SIG-M5 (cell line): ENCODE results near the gene RHOU.
"Not testable (repeated sequence)": the region's sequence is repeated elsewhere in the genome, so short reads cannot be mapped to it uniquely, and the experiment has no call there.

ENCODE experiments used
- DNase-seq: peaks from one replicate; lab custom pipeline; 2025; lab: John Stamatoyannopoulos, UW

The RHOU gene

DNA sequence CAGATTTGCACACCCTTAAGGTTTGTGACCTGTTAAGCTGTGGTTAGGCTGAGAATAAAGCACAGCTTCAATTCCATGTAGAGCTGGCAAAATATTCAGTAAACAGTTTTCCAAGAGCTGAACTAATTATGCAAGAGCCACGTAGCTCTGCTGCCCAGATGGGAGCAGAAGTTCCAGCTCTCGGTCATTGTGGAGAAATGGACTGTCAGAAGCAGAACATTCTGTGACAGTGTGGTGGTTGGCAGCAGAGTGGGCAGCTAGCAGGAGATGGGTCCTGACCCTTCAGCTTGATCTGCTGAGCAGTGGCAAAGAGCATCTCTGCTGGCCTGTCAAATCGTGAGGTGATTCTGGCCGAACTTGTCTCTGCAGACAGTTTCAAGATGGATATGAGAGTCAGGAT, 23.2 kb downstream of the RHOU start:
- no peak for DNase-seq

- DNase-seq = no peak
Observed at GRCh38 chr1:228760979-228761378, 25.7 kb downstream of the RHOU start.

DNA sequence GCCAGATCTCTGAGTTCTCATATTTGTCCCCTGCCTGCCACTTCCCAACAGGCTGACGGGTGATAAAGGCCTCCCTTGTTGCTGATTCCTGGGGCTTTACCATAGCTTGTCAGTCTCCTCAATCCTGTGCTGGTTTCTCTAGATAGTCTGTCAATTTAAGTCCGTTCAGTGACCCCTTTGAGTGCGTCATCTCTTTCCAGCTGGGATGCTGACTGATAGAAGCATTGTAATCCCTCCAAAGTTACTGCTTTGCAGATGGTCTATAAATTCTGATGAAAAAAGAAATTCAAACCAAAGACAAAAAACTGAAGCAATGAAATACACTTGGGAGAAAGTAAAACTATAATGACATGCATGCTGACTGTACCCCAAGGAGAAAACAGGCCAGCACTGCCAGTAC, 28.3 kb downstream of the RHOU start:
- DNase-seq = no peak

DNA sequence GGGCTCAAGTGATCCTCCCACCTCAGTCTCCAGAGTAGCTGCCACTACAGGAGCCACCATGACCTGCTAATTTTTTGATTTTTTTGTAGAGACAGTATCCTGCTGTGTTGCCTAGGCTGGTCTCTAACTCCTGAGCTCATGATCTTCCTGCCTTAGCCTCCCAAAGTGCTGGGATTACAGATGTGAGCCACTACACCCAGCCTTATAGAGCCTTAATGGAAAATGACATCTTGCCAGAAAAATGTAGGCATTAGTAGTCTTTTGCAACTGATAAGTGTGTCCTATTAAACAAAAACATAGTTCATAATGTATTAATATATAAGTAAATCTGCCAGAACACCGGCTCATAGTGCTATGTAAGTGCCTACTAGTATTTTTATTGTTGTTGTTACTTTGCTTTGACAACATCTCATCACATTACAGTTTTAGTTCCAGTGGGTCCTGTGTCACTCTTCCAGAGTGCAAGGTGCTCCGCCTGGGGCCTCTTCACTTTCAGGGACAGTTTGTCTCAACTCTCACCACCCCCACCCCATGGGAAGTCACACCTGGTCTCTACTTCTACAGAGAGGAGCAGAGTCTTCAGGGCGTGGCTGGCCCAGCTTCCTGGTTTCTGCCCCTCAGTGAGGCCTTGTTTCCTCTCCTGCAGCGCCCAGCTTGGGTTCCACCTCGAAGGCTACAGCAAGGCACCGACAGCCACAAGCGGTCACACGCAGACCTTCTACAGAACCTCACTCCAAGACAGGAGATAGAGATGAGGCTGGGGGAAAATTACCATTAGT, 30.1 kb downstream of the RHOU start:
- no peak for DNase-seq

- no peak for DNase-seq
Observed at GRCh38 chr1:228766788-228767187, 31.5 kb downstream of the RHOU start.

- no peak for DNase-seq
Observed at GRCh38 chr1:228767636-228768354, 32.5 kb downstream of the RHOU start.

GRCh38 chr1:228768355-228769000, 33.2 kb downstream of the RHOU start:
- DNase-seq = no peak

DNA sequence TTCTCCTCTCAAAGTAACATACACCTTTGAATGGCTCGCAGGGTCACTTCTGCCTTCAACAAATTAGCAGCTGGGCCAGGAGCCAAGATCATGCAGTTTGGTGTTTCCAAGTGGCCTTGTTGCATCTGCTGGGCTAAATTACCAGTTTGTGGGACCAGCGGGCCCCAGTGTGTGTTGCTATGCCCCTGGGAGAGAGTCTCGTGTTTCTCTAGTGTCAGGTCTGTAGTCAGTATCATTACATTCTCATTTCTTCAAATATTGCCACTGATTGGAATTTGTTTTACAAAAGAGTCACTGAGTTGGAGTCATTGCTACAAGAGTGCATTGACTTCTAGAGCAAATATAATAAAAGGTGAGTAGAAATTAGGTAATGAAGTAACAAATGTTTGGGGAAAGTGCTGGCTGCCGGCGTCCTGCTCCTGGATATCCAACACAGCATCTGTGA, 35.5 kb downstream of the RHOU start:
- no peak for DNase-seq

DNA sequence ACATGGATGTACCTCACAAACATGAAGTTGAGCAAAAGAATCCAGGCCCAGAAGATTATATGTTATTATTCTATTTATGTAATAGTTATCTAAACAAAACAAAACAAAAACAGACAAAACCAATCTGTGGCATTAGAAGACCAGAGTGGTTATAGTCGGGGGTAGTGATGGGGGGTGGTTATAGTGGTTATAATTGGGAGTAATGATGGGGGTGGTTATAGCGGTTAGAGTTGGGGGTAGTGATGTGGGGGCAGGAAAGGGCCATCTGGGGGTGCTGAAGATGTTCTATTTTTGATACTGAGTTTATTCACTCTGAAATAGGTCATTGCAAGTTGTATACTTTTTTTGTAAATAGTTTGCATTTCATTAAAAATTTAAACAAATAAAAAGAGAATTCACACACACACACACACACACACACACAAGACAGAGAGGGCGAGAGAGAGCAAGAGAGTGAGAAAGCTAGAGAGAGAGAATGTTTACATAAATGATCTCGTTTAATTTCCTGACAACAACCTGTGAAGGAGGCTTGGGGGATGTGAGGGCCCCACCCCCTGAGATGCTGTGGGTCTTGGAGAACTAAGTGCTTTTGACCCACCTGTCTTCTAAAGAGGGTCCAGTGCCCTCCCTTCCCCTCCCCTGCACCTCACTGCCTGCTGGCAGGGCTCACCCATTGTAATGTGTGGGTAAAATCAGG, 37.4 kb downstream of the RHOU start:
- no peak for DNase-seq

DNA sequence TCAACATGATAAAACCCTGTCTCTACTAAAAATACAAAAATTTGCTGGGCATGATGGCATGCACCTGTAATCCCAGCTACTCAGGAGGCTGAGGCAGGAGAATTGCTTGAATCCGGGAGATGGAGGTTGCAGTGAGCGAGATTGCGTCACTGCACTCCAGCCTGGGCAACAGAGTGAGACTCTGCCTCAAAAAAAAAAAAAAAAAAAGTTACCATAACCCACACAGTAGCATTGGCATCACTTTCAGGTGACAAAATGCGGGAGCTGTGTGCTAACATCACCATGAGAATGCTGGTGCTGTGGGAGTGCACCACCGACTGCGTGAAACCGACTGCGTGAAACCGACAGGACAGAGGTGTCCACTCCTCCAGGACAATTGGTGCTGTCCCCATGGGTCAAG, 40.7 kb downstream of the RHOU start:
- not testable (repeated sequence) for DNase-seq

DNA sequence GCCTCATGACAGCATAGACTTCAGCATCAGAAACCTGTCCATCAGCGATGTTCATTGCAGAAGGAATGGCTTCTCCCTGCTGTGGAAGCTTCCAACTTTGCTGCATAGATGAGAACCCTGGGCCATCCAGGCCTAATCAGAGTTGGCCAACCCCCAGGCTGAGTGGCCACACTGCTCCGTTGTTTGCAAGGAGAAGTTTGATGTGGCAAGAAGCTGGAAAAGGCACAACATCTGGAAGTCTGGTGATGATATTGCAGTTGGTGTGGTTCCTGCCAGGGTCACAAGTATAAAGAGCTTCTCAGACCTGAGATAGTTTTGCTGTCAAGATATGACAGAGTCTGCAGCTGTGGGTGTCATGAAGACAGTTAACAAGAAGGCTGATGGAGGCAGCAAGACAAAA, 41.2 kb downstream of the RHOU start:
- DNase-seq = no peak

DNA sequence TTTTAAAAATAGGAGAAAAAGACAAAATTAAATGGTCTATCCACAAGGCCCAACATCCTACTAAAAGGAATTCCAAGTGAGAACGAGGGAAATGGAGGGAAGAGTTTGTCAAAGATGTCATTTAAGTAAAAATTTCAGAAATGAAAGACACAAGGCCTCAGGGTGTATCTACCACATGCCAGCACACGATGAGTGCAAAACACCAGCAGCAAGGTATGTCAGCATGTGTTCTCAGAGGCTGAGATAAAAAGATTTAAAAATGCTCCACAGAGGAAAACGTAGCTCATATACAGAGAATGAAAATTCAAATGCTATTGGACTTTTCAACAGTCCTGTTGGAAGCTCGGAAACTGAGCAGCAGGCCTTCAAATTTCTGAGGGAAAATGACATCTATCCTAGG, 42.0 kb downstream of the RHOU start:
- DNase-seq = no peak

GRCh38 chr1:228778026-228778425, 42.7 kb downstream of the RHOU start:
- no peak for DNase-seq

DNA sequence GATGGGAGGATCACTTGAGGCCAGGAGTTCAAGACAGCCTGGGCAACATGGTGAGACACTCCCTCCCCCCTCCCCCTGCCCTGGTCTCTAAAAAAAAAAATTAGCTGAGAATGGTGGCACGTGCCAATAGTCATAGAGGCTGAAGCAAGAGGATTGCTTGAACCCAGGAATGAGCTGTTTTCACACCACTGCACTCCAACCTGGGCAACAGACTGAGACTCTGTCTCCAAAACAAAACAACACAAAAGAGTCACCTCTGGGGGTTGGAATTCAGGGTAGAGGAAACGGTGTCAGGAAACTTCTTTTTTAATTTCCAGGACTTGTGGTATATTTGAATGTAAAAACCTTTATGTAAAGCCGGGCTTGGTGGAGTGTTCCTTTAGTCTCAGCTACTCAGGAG, 43.2 kb downstream of the RHOU start:
- no peak for DNase-seq

GRCh38 chr1:228778961-228779360, 43.7 kb downstream of the RHOU start:
- no peak for DNase-seq

DNA sequence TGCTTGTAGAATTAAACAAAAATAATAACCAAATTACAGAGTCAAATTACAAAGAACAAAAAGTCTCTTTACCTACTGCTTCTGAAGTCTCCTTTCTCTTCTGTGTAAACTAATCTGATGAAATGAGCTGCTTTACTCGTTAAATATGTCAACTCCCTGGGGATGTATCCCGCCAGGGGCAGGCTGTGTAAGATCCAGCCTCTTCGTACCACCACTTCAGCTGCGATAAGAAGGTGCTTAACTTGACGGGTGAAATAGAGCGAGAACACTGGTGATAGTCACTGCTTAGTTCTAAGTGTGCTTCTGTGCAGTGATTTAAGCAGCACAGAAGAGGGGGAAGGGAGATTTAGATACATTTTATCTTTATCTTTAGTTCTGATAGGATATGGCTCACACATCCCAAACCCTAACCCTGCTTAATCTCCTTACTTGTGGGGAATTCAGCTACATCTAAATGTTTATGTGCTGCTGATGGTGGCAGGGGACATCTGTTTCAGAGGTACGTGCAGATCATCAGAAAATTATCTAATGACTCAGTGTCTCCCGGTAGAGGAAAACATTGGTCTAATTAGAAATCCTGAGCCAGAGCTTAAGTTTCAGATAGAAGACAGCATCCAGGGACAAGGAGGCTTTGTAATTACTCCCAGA, 46.0 kb downstream of the RHOU start:
- no peak for DNase-seq

- no peak for DNase-seq
Observed at GRCh38 chr1:228781809-228782661, 46.8 kb downstream of the RHOU start.

DNA sequence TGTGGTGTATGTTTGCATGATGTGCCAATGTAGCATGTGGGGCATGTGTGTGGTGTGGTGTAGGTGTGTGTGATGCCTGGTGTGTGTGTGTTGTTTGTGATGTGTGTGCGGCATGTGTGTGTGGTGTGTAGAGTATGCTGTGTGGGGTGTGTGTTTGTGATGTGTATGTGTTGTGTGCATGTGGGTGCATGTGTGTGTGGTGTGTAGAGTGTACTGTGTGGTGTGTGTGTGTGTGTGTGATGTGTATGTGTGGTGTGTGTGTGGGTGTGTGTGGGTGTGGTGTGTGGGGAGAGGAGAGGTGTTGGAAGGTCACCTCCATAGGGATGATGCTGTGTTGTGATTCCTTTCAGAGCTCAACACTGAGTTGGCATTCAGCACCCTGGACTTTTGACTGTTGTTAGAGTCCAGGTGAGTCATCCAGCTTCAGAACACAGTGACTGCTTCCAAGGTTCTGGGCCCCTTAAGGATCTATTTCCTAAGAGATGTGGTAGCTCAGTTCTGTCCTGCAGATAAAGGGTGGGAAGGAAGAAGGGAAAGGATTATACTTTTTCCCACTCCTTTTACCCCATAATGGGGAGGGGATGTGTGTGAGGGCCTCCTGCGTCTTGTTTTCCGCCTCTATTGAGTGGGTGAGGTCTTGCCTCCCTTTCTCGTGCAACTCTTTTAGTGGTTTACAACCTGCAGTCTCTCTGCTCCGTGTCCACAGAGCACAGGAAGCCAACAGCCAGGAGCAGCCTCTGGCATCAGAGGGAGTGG, 47.6 kb downstream of the RHOU start:
- no peak for DNase-seq

GRCh38 chr1:228783418-228784040, 48.2 kb downstream of the RHOU start:
- DNase-seq = no peak

DNA sequence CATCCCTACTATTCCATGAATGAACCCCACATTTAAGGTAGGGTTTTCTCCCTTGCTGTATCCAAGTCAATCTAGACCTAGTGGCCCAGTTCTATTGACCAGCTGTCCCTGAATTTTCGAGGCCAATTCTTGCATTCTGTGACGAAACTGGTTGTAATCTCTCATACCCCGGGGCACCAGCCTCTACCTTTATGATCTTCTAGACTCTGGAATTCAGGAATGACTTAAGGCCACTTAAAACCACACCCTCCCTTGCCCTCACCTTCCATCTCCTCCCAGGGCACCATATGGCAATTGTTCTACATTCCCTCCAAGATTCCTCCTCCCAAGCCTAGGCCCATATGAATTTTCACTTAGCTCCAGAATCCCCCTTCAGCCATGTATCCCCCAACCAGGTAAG, 48.9 kb downstream of the RHOU start:
- no peak for DNase-seq
